T-helper 17 cell (primary cell): ENCODE measurements around the gene CFAP74. TPM values are rescaled to one million over a fixed set of nuclear protein-coding genes. Genes with fewer than 3 reads are reported as not detected.
A peak's percentile ranks its signal among the peaks of the same experiment; 100 is the strongest.

ENCODE experiments used
- ATAC-seq: fragments of 150-1000 bp; cut with Tn5 transposase; 2 replicates; pipeline ENCODE4 v1.10.0; 2021; ENCODE audit warnings: mild to moderate bottlenecking, moderate library complexity
- DNase-seq, 3 donors: peaks; one replicate each; pipeline versions ENCODE4 v3.0.0 to v3.0.0-alpha.2; 2020 to 2021
- H3K9me3 ChIP-seq: one replicate; pipeline ENCODE4 v1.7.0; 2013; ENCODE audit warnings: low read length, mild to moderate bottlenecking; ENCODE audit not compliant: control insufficient read depth, poor library complexity, severe bottlenecking
- H3K27ac Mint-ChIP-seq: one replicate; pipeline ENCODE4 v1.8.0; 2022; ENCODE audit warnings: mild to moderate bottlenecking, moderate library complexity, mixed read lengths
- H3K27me3 Mint-ChIP-seq: one replicate; pipeline ENCODE4 v1.8.0; 2022; ENCODE audit warnings: mixed read lengths
- H3K36me3 Mint-ChIP-seq: one replicate; pipeline ENCODE4 v1.8.0; 2022; ENCODE audit warnings: low read depth, mixed read lengths
- H3K4me1 Mint-ChIP-seq: one replicate; pipeline ENCODE4 v1.8.0; 2022; ENCODE audit warnings: mild to moderate bottlenecking, mixed read lengths
- H3K4me3 Mint-ChIP-seq: one replicate; pipeline ENCODE4 v1.8.0; 2022; ENCODE audit warnings: mild to moderate bottlenecking, moderate library complexity, mixed read lengths
- total RNA-seq, 4 donors: library from RNA in 2 of 4; stranded (reverse) in 2 of 4; gene quantifications; one replicate each; pipeline ENCODE4 v1.2.3 and lab custom pipeline; 2022 to 2026

CFAP74 gene
- total RNA-seq, 2 donors from 2014 or later, result not detected

DNA sequence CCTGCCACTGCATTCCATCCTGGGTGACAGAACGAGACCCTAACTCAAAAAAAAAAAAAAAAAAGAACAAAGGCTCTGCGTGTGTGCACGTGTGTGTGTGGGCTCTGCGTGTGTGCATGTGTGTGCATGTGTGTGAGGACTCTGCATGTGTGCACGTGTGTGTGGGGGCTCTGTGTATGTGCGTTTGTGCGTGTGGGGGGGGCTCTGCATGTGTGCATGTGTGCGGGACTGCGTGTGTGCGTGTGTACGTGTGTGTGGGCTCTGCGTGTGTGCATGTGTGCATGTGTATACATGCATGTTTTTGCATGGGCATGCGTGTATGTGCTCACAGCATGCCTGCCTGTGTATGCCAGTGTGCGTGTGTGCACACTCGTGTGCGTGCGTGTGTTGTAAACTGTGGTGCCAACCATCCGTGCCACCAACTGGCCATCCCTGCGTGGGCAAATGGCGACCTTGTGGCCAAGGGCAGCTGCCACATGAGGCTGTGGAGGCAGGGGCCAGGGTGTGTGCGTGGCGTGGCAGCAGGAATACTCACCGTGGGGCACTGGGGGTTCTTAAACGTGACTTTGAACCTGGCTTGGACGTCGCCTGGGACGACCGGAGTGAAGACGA is 57.7 kb downstream of the CFAP74 start:
- ATAC-seq (no peak), DNase-seq (no peak)
- H3K4me3 Mint-ChIP-seq, result no peak overlapping the region
- no peaks in the 10 kb centered on the region for H3K36me3 Mint-ChIP-seq
- no peak overlapping the region for H3K27ac Mint-ChIP-seq
- H3K27me3 Mint-ChIP-seq, result peaks cover 18% of the 10 kb centered on the region
- no peaks in the 10 kb centered on the region for H3K9me3 ChIP-seq
- peaks cover 4% of the 10 kb centered on the region for H3K4me1 Mint-ChIP-seq

DNA sequence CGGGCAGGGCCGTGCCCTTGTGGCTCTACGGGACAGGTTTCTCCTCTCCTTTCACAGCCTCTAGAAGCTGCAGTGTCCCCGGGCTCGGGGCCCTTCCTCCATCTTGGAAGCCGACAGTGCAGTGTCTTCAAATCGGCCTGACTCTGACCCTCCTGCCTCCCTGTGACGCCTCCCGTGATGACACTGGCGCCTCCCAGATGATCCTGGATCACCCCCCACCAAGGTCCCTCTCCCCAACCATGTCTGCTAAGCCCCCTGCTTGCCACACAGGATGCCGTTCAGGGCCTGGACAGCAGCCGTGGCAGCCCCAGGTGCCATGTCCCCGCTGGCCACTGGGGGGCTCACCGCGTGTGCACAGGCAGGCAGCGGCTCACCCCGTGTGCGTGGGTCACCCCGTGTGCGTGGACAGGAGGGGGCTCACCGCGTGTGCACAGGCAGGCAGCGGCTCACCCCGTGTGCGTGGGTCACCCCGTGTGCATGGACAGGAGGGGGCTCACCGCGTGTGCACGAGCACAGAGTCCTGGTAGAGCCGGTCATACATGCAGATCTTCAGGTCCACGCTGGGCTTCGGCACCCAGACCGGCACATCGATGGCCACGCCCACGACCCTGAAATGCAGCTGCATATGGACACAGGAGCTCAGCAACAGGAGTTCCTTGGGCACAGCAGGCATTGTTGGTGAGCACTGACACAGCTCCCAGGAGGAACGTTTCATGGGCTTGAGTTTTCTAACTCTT is 59.6 kb downstream of the CFAP74 start:
- Mint-ChIP-seq H3K27me3 (peaks cover 5% of the 10 kb centered on the region), H3K27ac (no peak overlapping the region), H3K36me3 (no peaks in the 10 kb centered on the region), H3K4me1 (peaks cover 4% of the 10 kb centered on the region), H3K4me3 (peak overlapping the region; percentile 82)
- peak; percentile 37 to 53 (median 45) for DNase-seq
- ATAC-seq, result peak; percentile 98
- H3K9me3 ChIP-seq, result no peaks in the 10 kb centered on the region

DNA sequence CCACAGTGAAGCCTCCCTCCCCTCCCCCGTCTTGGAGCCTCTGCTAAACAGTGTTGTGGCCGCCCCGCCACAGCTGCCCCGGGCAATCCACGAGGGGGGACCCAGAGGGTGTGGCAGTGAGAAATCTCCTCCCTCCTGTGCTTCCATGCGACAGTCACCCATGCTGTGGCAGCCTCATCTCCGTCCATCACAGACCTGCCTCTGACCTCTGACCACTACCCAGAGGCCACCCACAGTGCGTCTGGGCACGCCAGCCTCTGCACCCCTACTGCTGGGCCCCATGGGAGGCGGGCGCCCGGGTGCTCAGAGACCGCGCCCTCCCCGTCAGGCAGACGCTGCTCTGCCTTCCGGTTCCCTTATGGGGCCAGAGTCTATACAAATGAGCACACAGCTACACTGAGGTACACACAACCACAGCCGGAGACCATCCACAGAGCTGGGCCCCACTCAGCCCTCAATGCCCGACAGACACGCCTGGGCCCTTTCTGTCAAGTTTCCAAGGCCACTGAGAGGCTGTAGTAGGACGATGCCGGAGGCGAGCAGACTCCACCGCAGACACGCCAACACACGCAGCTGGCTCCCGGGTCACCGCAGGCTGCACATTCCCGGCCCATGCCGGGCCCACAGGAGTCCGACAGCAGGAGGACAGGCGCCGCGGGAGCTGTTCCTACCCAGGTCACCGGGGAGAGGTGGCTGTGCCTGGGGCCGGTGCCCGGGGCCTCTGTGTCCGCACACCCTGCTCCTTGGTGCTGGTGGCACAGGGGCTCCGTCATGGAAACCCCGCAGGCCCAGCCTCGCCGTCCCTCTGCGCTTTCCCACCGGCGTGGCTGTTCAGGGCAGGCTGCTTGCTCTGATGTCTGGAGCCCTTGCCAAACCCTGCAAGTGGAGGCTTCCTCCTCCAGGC is 60.6 kb downstream of the CFAP74 start:
- DNase-seq (no peak), ATAC-seq (no peak)
- no peak overlapping the region for H3K27ac Mint-ChIP-seq
- no peaks in the 10 kb centered on the region for H3K36me3 Mint-ChIP-seq
- peaks cover 4% of the 10 kb centered on the region for H3K4me1 Mint-ChIP-seq
- peaks cover 5% of the 10 kb centered on the region for H3K27me3 Mint-ChIP-seq
- no peak overlapping the region for H3K4me3 Mint-ChIP-seq
- no peaks in the 10 kb centered on the region for H3K9me3 ChIP-seq

DNA sequence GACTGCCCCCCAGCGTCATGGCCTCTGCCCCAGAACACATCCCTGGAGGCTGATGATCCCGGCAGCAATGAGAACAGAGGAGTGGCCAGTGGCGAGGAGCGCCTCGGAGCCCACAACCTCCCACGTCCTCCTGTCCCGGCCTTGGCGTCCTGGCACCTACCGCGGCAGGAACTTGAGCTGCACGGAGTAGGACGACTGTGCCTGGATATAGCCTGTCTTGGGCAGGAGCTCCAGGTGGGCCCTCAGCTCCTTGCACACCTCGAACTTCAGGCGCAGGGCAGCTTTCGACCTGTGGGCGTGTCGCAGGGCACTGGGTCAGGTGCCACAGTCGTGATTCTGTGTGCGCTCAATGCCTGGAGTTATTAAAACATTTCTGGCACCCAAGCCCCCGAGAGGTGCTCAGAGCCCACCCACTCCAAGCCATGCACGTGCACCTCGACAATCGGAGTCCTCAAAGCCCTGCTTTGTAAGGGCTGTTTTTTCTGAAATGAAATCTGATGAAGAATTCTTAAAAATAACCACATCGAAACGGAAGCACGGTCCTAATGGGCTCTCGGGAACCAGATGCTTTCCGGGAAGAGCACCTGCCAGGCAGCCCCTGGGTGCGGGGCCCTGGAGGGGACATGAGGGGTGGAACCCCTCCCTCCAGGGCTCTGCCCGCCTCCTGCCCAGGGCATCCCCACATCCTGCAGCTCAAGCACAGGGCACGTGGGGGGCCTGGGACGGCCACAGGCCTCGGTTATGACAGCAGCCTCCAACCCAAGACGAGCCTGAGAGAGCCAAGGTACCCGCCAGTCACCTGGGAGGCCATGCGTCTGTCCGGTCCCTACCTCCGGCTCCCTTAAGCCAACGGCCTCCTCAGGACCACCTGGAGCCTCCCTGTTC is 61.5 kb downstream of the CFAP74 start:
- ATAC-seq, result no peak
- Mint-ChIP-seq H3K27ac (no peak overlapping the region), H3K27me3 (peaks cover 5% of the 10 kb centered on the region), H3K4me1 (peaks cover 4% of the 10 kb centered on the region), H3K4me3 (no peak overlapping the region), H3K36me3 (no peaks in the 10 kb centered on the region)
- H3K9me3 ChIP-seq, result no peaks in the 10 kb centered on the region
- peak in 1 of 3 donors; percentile 9 for DNase-seq

DNA sequence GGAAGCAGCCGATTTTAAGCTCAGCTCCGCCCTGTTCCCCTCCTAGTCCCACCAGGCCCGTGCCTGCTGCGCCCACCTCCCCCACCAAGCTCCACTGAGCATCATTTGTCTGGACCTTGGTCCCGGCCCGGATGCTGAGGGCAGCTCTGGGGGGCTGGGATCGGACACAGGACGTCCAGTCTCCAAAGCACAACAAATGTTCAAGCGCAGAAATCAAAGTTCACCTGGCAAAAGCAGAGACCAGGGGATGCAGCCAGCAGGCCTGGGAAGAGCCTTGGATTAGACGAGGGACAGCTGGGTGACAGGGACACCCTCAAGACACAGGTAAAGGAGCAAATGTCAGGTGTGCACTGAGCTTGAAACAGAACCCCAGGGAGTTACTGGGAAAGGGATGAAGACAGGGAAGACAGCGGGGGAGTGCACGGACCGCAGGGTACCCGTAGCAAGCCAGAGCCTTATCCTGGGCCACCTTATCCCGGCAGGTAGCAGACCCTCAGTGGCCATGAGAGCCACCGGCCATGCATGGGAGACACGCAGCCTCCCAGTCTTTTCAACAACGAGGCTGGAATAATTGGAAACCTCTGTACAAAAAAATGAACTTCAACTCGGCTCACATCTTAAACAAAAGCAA is 62.3 kb downstream of the CFAP74 start:
- Mint-ChIP-seq H3K27ac (no peak overlapping the region), H3K36me3 (no peaks in the 10 kb centered on the region), H3K4me1 (peaks cover 4% of the 10 kb centered on the region), H3K4me3 (no peak overlapping the region), H3K27me3 (peaks cover 5% of the 10 kb centered on the region)
- DNase-seq (no peak), ATAC-seq (no peak)
- no peaks in the 10 kb centered on the region for H3K9me3 ChIP-seq

DNA sequence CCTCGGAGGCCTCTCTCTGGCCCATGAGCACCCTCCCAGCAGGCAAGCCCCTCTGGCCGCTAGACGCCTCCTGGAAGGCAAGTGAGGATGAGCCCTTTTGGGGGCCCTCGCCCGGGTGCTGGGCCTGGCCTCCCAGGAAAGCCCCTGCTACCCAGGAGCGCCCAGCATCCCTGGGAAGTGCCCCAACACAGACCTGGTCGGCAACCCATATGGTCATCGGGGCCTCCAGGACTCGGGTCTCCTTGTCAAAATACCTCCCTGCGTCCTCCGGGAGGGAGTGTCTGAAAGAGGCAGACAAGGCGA is 63.5 kb downstream of the CFAP74 start:
- Mint-ChIP-seq H3K36me3 (no peaks in the 10 kb centered on the region), H3K27ac (no peak overlapping the region), H3K4me1 (peaks cover 4% of the 10 kb centered on the region), H3K27me3 (no peaks in the 10 kb centered on the region), H3K4me3 (no peak overlapping the region)
- no peaks in the 10 kb centered on the region for H3K9me3 ChIP-seq
- ATAC-seq (no peak), DNase-seq (no peak)

DNA sequence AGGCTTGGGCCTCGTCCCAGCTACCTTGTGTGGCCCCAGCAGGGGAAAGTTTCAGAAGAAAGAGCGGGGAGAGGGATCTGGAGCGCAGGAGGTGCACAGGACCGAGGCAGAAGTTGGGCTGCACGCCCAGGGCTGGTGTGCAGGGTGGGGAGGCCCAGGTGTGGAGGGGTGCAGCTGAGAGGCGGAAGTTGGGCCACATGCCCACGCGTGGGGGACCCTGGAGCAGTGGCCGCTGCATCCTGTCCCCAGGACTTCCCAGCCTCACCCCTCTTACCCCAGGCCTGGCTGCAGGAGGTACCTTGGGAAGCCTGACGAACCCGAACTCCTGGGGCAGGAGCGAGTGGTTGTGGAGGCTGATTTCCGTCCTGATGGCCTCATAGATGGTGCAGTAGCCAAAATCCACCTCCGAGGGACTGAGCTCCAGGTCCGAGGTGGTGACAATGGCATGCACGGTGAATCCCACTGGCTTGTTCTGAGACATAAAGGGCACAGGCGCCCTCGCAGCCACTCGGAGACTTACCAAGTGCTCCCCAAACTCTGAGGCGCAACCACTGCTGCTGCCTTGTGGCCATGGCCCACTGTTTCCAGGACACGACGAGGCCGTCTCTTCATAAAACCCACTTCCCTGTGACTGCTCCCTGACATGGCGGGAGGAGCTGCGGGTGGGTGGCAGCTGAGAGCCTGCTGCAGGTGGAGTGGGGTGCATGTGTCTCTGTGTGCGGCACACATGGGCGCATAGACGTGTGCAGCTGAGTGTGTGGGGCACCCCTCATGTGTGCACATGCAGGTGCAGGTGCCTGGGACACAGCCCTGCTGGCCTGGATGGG is 64.1 kb downstream of the CFAP74 start:
- no peaks in the 10 kb centered on the region for H3K36me3 Mint-ChIP-seq
- ATAC-seq (no peak), DNase-seq (no peak)
- H3K27me3 Mint-ChIP-seq, result no peaks in the 10 kb centered on the region
- H3K9me3 ChIP-seq, result no peaks in the 10 kb centered on the region
- H3K27ac Mint-ChIP-seq, result no peak overlapping the region
- H3K4me1 Mint-ChIP-seq, result peaks cover 4% of the 10 kb centered on the region
- no peak overlapping the region for H3K4me3 Mint-ChIP-seq

DNA sequence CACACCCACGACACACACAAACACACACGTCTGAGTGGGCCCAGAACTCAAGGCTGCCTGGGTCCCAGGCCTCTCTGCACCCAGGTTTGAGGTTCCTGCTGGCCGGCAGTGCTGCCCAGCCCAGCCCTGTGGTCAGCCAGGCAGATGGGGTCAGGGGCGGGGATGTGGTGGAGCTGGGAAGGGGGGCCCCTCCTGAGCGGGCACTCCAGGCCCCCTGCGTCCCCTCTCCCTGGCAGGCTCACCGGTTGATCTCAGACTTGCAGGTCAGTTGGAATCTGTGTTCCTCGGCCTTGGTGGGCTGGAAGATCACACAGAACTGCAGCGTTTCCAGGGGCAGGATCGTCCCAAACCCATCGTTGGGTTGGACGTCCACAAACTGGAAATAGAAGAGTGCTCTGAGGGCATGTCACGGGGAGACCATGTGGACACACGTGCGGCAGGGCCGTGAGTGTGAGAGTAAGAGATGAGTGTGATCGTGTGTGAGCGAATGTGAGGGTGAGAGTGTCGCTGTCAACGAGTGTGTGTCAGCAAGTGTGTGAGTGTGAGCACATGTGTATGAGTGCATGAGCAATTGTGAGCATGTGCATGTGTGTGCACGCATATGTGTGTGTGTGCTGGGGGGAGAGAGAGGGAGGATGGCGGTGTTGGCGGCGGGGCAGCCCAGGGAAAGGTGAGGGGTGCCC is 64.8 kb downstream of the CFAP74 start:
- DNase-seq (no peak), ATAC-seq (no peak)
- no peak overlapping the region for H3K27ac Mint-ChIP-seq
- H3K9me3 ChIP-seq, result no peaks in the 10 kb centered on the region
- peaks cover 2% of the 10 kb centered on the region for H3K4me1 Mint-ChIP-seq
- H3K4me3 Mint-ChIP-seq, result no peak overlapping the region
- no peaks in the 10 kb centered on the region for H3K27me3 Mint-ChIP-seq
- H3K36me3 Mint-ChIP-seq, result no peaks in the 10 kb centered on the region

DNA sequence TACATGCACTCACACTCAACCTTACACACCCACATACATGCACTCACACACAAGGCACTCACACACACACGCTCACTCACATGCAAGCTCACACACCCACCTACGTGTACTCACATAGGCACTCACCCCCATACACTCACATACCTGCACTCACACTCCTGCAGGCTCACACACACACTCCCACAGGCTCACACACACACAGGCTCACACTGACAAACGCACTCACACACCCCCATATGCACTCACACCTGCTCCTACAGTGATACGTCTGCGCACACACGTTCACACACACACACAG is 65.4 kb downstream of the CFAP74 start:
- H3K9me3 ChIP-seq, result no peaks in the 10 kb centered on the region
- DNase-seq (no peak), ATAC-seq (no peak)
- Mint-ChIP-seq H3K27ac (no peak overlapping the region), H3K4me1 (peaks cover 2% of the 10 kb centered on the region), H3K4me3 (no peak overlapping the region), H3K36me3 (no peaks in the 10 kb centered on the region), H3K27me3 (no peaks in the 10 kb centered on the region)

DNA sequence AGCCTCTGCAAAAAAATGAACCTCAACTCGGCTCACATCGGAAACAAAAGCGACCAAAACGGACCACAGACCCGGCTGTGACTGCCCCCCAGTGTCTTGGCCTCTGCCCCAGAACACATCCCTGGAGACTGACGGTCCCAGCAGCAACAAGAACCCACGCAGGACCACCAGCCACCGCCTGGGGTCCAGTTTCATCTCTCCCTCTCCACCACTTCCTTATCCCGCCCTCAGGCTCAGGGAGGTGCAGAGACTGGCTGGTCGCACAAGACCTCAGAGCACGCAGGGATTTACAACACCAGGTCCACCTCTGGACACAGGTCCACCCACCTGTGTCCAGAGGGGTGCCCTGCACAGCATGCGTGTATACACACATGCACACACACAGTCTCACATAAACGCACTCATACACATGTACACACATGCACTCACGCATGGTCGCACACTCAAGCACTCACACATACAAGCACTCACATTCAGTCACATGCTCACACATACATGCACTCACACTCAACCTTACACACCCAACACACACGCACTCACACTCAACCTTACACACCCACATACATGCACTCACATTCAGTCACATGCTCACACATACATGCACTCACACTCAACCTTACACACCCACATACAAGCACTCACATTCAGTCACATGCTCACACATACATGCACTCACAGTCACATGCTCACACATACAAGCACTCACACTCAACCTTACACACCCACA is 65.9 kb downstream of the CFAP74 start:
- H3K4me3 Mint-ChIP-seq, result no peak overlapping the region
- H3K36me3 Mint-ChIP-seq, result no peaks in the 10 kb centered on the region
- H3K27me3 Mint-ChIP-seq, result no peaks in the 10 kb centered on the region
- peaks cover 2% of the 10 kb centered on the region for H3K4me1 Mint-ChIP-seq
- no peak overlapping the region for H3K27ac Mint-ChIP-seq
- H3K9me3 ChIP-seq, result no peaks in the 10 kb centered on the region
- DNase-seq (no peak), ATAC-seq (no peak)

DNA sequence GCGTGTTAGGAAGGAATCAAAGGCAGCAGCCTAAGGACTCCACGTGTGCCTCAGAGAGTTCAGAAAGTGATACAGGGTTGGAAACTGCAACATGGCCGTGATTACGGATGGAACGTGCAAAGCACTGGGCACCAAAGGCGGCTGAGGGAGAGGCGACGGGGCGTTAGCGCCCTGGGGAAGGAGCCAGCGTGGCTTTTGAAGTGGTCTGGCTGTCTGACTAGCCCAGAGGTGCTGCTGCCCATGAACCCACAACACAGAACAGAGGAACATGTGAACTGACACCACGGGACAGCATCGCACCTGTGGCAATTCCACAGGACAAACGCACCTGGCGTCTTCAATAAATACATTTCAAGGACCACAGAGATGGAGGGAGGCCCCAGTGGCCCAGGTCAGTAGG is 66.5 kb downstream of the CFAP74 start:
- Mint-ChIP-seq H3K27ac (no peak overlapping the region), H3K27me3 (no peaks in the 10 kb centered on the region), H3K36me3 (no peaks in the 10 kb centered on the region), H3K4me3 (no peak overlapping the region), H3K4me1 (peaks cover 2% of the 10 kb centered on the region)
- DNase-seq, result no peak
- no peak for ATAC-seq
- no peaks in the 10 kb centered on the region for H3K9me3 ChIP-seq
